Amniotic stem cell (primary cell): ENCODE measurements around the gene OTOGL.
"Not testable (repeated sequence)": the region's sequence is repeated elsewhere in the genome, so short reads cannot be mapped to it uniquely, and the experiment has no call there.

Source experiments
- DNase-seq: peaks from one replicate; lab custom pipeline; 2025; lab: John Stamatoyannopoulos, UW

OTOGL gene, protein sequence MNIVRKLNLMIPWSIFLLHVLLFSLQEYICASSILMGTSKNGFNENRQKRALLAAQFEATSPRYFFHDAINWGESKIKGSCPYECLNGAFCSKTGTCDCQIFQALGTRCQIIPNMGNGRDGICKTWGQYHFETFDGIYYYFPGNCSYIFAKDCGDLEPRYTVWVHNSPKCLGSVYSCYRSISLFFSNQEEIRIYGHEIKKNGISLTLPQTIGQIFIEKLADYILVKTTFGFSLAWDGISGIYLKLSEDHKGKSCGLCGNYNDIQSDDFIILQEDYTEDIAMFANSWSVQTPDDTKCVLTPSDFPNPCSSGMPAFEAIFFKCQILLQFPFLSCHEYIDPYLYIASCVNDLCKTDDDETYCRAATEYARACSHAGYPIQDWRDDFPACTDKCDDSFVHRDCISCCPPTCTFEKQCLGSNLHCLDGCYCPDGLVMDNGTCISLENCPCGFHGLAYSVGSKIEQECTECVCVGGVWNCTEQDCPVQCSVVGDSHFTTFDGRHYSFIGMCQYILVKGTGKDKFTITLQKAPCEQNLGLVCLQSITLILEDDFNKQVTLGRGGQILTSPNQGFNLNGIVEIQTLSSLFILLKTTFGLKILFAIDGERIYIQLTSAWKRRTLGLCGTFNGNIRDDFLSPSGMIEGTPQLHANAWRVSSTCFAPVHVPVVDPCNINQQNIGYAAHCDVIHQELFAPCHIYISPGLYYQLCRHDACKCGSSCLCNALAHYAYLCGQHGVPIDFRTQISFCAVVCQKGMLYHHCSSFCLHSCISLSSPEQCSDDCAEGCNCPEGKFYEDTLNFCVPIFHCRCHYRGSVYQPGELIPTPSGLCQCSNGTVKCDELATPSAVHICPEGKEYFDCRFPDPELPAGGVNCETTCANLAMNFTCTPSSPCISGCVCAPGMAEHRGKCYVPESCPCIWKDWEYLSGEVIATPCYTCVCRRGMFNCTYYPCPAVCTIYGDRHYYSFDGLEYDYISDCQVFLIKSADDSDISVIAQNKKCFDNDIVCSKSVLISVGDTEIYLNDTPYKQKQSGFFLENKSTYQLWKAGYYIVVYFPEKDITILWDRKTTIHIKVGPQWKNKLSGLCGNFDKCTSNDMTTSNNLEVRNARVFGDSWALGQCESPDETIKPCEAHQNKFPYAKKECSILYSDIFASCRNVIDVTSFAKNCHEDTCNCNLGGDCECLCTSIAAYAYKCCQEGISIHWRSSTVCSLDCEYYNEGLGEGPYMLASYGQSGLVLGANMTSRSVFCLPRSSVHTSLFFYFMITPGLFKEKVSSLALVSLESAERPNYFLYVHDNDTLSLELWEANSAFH (N-terminal part only)

DNA sequence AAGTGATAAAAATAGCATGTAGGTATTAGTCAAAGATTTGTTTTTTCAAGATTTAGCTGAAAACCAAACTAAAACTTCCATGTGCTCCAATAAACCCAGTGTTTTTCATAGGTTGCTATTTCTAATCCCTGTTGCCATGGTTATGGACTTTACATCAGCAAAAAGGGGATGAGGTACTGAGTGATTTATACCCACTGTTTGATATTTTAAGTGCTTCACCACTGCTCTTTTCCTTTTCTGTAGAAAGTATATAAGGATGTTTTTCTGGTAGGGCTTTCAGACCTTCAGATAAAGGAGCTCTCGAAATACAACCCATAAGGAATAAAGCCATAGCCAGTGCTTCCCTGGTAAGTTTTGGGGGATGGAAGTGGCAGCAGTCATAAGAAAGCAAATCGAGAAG, at the start of gene OTOGL:
Gene OTOGL, plus strand, starts transcription at position 279 of the 400 bp plus-strand sequence. CDS start 109,895 bp downstream, outside the sequence.
- DNase-seq = no peak

DNA sequence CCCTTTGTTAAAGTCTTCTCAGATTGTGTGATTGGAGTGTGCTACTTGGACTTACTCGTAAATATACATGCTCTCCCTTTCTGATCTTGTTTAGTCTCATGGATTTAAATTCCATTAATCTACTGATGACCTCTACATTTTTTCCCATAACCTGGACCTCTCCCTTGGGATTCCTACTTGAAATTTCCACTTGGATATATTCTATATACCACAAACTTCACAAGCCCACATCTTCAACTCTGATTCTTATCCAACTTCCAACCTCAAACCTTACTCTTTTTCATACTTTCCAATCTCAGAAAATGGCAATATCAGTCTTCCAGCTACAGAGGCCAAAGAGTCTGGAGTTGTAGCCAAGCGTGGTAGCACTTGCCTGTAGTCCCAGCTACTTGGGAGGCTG, 49.1 kb upstream of the OTOGL start:
- no peak for DNase-seq

DNA sequence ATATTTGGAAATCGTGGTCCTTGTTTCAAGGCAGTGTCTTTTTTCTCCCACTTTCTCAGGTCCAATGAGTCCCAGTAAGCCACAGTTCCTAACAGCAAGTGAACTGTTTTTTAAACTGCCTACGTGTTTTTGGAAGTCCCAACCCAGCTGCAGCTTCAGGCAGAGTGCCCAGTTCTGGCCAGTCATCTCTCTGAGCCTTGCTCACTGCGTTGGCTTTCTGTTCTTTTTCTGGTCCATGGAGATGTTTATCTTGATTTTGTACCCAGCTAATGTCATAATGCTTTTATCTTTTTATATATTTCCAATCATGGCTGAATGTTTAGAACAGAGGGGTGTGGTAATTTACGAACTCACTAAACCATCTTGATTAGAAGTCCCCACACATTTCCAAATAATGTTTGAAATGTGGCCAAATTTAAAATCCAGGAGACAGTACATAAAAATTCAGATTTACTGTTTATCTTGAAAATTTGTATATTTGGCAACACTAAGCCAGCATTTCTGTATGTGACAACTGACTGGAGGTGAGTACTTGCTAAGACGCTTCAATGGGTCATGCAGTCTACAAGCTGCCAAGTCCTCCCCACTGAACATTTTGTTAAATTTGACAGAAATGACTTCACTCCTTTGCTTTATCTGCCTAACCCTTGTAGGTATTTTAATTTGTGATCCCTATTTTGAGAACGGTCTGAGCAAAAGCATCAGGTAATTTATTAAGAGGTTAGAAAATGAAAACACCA, 46.1 kb upstream of the OTOGL start:
- DNase-seq = peak; percentile 78

DNA sequence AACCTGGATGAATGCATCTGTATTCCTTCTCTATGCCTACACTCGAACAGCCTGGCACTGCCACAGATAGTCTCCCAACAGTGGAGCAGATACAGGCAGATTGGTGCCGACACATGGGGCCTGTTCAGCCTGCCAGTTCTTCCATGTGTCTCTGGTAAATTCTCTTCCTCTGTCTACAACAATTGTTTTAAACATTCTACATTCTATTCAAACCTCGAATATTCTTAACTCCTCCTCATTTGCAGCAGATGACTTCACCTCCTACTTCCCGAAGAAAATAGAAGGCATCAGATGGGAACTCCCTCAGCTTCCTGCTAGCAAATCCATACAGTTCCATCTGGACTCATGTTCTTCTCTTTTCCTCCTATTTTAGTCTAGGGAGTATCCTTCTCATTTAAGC, 43.1 kb upstream of the OTOGL start:
- no peak for DNase-seq

DNA sequence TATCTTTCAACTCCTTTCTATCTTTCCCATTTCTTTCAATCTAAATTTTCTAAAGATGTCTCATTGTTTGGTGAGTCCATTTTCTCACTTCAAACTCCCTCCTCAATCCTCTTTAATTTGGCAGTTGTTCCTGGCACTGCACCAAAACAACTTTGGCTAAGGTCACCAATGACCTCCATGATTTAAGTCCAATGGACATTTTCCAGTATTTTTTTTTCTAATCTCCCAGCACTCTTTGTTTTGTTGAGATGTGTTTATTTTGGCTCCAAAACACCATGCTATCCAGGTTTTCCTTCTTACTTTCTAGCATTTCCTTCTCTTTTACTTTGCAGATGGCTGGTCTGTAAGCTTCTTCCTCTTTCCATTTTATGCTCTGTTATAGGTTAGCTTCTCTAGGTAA, 42.5 kb upstream of the OTOGL start:
- DNase-seq = no peak

DNA sequence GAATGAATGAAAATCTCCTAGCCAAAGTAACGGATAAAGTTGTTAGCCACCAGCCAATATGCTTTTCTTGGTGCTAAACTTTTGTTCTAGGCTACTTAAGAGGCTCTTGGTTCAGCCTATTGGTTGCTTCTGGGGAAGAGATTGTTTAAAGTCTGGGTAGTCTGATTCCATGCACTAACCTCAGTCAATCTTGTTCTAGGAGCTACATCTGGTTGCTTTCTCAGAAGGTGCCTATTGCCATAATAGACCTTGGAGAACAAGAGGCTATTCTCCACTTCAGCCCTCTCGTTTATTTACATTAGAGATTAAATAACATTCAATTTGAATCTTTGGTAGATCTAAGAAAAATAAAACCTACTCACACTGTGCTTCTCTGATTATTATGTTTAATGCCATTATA, 40.8 kb upstream of the OTOGL start:
- no peak for DNase-seq

DNA sequence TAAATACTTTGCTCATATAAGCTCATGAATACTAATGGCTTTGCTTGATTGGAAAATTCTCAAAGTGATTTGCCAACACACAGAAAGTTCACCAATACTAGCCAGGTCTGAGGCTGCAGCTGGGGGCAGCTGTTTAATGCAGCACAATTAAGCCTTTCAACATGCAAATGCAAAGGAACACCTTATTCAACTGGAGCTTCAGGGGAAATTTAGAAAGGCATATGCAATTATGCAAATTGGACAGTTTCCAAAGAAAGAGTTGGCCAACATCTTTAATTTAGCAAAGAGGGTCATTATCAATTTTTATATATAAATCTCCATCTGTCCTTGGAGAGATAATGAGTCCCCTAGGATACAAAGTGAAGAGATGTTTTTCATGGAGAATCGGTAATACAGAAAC, 40.2 kb upstream of the OTOGL start:
- DNase-seq = no peak

DNA sequence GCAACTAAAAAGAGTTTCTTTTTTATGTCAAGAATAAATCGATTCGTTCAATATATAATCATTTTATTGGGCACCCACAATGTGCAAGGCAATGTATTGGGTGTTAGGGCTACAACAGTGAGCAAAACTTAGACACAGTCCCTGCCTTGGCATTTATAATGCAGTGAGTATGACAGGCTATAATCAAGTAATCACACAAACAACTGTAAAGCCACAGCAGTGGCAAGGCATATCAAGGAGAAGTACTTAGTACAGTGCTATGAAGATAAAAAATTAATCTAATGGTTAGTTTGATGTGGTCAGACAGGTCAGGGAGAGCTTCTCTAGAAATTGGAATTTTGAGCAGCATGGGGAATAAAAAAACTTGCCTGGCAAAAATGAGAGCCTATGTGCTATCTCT, 39.5 kb upstream of the OTOGL start:
- DNase-seq = no peak

DNA sequence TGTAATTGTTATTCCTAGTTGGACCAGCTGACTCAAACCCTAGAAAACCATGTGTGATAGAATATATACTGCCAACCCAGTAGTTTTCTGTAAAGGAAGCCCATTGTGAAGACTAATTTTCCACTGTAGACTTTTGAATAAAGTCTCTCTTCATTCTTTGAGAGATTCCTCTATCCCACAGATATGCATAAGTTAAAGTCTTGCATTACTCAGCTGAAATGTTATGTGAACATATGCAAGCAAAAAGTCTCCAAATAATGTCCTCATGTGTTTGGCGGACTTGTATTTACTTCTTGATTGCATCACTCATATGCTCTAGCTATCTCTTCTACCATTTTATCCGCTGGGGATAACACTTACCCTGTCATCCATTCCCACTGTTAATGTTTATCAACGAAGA, 35.1 kb upstream of the OTOGL start:
- no peak for DNase-seq

DNA sequence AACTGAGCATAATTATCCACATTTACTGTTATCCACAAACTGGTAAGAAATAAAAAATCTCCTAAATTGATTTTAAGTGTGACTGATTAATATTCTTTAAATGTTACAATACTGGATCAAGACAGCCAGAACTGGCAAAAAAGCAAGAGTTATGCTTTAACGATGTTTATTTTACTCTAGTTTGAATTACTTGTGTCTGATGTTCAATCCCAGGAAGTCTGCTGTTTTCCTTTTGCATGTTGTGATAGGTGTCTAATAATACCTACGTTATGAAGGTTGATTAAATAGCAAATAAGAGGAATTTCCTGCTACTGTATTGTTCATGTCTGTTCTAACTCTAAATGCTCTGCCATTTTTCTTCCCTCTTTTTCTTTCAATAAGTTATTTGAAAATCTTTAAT, 34.4 kb upstream of the OTOGL start:
- no peak for DNase-seq

DNA sequence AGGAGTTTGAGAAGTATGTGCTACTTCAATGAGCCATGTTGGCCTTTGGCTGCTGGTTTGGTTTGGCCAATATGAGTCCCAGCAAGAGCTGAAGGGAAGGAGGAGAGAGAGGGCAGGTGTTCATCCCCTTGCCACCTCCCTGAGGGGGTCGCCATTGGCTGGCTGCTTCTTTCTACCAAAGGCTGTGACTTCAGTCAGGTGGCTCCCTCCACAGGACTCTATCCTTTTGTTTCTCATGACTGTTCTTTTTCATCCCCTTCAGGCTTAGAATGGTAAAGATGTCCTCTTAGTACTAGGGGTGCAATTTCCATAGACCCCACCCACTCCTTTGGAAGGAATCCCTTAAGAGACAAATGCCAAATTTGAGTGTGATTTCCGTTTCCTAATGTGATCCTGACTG, 31.2 kb upstream of the OTOGL start:
- no peak for DNase-seq

DNA sequence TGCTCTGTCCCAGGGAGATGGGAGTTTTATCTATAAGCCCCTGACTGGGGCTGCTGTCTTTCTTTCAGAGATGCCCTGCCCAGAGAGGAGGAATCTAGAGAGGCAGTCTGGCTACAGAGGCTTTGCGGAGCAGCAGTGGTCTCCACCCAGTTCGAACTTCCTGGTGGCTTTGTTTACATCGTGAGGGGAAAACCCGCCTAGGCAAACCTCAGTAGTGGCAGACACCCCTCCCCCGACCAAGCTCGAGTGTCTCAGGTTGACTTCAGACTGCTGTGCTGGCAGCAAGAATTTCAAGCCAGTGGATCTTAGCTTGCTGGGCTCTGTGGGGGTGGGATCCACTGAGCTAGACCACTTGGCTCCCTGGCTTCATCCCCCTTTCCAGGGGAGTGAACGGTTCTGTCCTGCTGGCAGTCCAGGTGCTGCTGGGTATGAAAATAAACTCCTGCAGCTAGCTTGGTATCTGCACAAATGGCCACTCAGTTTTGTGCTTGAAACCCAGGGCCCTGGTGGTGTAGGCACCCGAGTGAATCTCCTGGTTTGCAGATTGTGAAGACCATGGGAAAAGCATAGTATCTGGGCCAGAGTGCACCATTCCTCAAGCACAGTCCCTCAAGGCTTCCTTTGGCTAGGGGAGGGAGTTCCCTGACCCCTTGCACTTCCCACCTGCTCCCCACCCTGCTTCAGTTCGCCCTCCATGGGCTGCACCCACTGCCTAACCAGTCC, 15.3 kb upstream of the OTOGL start:
- DNase-seq = not testable (repeated sequence)

DNA sequence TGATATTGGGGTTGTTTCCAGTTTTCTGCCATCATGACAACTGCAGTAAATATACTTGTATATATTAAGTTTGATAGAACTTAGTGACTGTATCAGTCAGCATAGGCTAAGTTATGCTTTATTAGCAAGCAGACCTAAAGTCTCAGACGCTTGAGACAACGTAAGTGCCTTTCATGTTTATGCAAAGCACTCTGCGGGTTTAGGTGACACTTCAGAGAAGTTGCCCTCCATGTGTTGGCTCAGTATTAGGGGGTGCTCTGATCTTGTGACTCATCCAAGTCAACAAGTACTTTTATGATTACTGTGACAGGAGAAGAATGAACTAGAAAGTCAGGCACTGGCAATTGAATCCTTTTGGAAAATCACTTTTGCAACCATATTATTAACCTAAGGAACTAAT, 13.3 kb upstream of the OTOGL start:
- DNase-seq = no peak

DNA sequence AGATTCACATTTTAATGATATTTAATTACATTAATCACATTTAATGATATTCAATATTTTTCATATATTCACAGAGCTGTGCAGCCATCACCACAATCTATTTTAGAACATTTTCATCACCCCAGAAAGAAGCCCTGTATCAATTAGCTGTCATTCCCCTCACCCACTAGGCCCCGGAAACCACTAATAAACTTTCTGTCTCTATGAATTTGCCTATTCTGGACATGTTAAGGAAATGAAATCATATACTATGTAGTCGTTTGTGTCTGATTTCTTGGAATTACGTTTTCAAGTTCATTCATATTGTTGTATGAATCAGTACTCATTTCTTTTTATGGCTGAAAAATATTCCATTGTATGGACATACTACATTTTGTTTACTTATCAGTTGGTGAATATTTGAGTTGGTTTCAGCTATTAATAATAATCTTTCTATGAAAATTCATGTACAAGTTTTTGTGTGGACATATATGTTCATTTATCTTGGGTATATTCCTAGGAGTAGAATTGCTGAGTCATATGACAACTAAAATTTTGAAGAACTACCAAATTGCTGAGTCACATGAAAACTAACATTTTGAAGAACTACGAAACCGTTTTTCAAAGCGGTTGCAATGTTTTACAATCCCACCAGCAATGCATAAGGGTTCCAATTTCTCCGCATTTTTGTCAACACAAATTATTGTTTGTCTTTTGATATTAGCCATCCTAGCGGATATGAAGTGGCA, 11.7 kb upstream of the OTOGL start:
- DNase-seq = no peak

DNA sequence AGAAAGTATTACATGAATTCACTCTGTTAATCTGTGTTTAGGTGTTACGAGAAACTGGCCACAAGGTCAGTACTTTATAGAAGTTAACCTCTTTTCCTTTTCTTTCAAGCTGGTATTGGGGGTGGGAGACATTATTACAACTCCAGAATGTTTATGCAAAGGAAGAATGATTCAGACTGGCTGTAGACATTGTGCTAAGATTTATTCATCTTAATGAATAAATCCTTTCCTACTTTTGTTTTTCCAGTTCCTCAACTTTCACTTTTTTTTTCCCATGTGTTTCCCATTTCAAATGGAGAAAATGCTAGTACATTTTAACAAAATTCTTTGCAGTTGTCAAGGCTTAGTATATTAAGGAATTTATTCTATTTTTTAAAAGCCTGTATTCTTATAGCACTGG, 1.3 kb downstream of the OTOGL start:
- DNase-seq = no peak

DNA sequence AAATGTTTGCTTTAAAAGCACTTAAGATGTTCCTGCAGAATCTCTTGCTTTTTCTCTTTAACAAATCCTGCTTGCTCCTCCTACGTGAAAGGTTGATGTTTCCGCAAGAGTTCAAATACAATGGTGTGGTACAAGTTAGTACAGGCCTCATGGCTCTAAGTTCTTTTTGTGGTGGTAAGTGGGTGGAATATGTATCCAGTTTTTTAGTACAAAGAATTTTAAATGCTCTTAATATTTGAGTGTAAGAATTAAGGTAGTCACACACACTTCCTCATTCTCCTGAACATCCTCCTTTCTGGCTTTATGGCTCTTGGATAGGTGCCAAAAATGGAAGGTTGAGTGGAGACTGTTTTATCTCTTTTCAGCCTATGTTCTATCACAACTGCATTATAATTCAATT, 1.8 kb downstream of the OTOGL start:
- no peak for DNase-seq

DNA sequence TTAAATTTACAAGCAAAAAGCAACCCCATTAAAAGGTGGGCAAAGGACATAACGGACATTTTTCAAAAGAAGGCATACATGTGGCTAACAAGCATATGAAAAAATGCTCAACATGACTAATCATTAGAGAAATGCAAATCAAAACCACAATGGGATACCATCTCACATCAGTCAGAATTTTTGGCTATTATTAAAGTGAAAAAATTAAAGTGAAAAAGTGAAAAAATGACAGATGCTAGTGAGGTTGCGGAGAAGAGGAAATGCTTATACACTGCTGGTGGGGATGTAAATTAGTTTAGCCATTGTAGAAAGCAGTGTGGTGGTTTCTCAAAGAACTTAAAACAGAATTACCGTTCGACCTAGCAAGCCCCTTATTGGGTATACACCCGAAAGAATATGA, 7.9 kb downstream of the OTOGL start:
- DNase-seq = no peak

DNA sequence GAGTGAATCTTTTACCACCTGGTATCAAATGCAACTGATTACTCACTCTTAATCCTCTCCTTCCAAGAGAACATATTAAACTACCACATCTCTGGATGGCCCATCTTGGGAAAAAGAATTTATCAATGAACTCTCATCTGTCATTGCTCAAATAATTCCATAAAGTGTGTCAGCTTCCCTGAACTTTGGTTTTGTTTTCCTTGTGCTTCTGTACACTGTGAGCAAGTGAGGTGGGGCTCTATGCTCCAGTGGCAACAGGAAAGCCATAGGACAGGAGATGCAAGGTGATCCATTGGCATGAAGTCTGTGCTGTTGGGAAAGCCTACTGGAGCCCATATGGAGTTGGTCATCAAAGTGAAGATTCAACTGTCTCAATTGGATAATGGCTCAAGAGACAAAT, 17.4 kb downstream of the OTOGL start:
- DNase-seq = no peak

DNA sequence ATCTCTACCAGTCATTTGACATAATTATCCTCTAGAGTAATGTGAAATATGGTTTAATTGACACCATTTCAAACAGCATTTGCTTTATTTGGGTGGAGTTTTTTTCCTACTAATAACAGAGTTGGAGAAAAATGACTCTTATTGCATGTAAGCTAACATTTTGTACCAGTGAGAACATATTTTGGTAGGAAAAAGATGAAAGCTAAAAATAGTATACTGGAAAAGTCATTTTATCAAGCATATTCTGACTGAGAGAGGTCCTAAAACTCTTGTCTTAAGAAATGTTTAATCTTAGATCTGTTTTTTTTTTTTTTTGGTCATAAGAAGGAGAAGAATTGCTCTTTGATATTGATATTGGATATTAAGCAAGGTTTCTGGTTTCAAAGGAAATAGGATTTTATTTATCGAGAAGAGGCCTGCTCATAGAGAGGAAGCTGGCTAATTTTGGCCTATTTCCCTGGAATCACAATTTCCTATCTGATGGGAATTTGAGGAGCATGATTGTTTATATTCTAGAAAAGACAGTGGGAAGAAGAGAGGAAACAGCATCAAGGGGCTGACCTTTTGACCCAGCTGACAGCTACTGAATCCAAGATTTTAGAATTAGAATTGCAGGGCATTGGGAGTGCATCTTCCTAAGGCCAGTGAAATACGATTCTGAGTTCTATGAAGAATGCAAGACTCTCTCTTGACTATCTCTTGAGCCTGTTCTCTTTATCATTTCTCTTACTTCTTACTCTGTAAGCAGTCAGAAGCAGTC, 19.4 kb downstream of the OTOGL start:
- DNase-seq = no peak

DNA sequence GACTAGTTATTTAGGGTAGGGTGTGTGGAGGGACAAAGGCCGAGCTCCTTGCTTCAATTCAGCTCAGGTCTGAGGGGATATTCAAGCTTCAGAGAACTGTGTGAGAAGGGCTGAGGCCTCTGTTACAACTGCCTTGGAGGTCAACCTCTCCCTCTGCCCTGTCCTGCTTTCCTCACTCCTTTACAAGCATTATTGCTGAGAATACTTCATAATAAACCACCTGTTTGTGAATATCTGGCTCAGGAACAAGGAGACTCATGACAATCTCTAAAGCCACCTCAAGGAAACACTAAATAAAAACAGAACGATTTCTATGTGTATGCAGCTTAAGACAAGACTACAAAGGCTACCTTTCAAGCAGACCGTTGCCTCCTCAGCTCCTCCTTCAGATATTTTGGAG, 21.7 kb downstream of the OTOGL start:
- DNase-seq = no peak
